Activated naive CD4-positive, alpha-beta T cell treated with anti-CD3 and anti-CD28 coated beads for 36 hours (primary cell): Measurements from ENCODE around the gene DOHH. TPM values are rescaled to one million over a fixed set of nuclear protein-coding genes. Genes with fewer than 3 reads are reported as not detected.
"Not testable (repeated sequence)": the region's sequence is repeated elsewhere in the genome, so short reads cannot be mapped to it uniquely, and the experiment has no call there.

ENCODE experiments used
- CTCF ChIA-PET: fragments of 350-600 bp; sonication (Branson Sonifier 250); formaldehyde crosslinking; loops from one replicate; lab custom pipeline; 2021; ENCODE audit warnings: antibody characterized with exemption; lab: Charles Lee
- DNase-seq: peaks from one replicate; pipeline ENCODE4 v3.0.0-alpha.2; 2020
- H3K27ac Mint-ChIP-seq: one replicate; pipeline ENCODE4 v1.8.0; 2021; ENCODE audit warnings: mild to moderate bottlenecking, mixed read lengths
- H3K27me3 Mint-ChIP-seq: one replicate; pipeline ENCODE4 v1.8.0; 2021; ENCODE audit warnings: low read depth, mixed read lengths
- H3K36me3 Mint-ChIP-seq: one replicate; pipeline ENCODE4 v1.8.0; 2021; ENCODE audit warnings: low read depth, mixed read lengths
- H3K4me1 Mint-ChIP-seq: one replicate; pipeline ENCODE4 v1.8.0; 2021; ENCODE audit warnings: low read depth, mixed read lengths
- H3K4me3 Mint-ChIP-seq: one replicate; pipeline ENCODE4 v1.8.0; 2021; ENCODE audit warnings: mild to moderate bottlenecking, moderate library complexity, mixed read lengths
- H3K9me3 Mint-ChIP-seq: one replicate; pipeline ENCODE4 v1.8.0; 2021; ENCODE audit warnings: mixed read lengths
- intact Hi-C: fragments of 100-400 bp; cut with micrococcal nuclease; formaldehyde crosslinking; loops from one replicate; pipeline ENCODE4 v1.15.1; 2023
- total RNA-seq, 2 experiments: library from RNA; stranded (reverse); gene quantifications; one replicate each; pipeline ENCODE4 v1.2.3, GENCODE V29; 2021

DOHH gene
- total RNA-seq, 2 experiments from 2014 or later, result 13.3 to 14.0 TPM

DNA sequence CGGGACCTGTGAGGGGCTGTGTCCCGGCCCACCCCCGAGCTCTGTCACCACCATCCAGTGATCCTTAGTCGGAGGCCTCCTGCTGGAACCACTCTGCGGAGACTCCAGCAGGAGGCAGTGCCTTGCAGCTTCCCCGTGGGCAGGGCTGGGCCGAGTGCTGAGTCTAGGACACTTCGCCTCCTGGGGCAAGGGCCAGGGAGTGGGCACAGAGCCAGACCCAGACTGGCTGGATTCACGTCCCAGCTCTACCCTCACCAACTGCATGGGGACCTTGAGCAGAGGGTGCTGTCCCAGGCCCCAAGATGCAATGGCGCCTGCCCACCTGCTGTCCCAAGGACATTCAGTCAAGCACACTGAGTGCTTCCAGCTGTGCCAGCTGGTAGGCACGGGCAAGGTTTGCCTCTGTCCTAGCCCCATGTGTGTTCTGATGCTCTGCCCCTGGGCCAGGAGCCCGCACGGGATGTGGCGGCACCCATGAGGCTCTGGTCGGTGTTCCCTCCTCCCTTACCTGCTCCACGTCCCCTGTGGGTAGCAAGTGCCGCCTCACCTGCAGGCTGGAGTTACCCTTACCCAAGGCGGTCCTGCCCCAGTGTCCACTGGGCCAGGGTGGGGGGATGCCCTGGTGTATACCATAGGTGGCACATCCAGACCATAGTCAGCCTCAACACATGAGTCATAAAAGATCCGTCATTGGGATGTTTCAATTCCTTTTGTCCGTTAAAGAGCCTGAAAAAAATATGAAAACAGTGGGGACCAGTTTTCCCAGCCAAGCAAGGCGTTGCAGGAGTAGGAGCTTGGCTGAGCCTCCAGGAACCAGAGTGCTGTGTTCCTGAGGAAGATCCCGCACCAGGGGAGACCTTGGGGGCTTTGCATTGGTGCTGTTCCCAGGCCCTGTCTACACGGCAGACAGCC lies 13.0 kb upstream of the DOHH start:
- intact Hi-C loops, result no loop called here
- CTCF ChIA-PET, result no interaction called here
- no peak overlapping the region for H3K27ac Mint-ChIP-seq
- no peak overlapping the region for H3K4me3 Mint-ChIP-seq
- no peaks in the 10 kb centered on the region for H3K27me3 Mint-ChIP-seq
- peaks cover 51% of the 10 kb centered on the region for H3K4me1 Mint-ChIP-seq
- H3K36me3 Mint-ChIP-seq, result peaks cover 4% of the 10 kb centered on the region
- no peaks in the 10 kb centered on the region for H3K9me3 Mint-ChIP-seq
- DNase-seq, result no peak

DNA sequence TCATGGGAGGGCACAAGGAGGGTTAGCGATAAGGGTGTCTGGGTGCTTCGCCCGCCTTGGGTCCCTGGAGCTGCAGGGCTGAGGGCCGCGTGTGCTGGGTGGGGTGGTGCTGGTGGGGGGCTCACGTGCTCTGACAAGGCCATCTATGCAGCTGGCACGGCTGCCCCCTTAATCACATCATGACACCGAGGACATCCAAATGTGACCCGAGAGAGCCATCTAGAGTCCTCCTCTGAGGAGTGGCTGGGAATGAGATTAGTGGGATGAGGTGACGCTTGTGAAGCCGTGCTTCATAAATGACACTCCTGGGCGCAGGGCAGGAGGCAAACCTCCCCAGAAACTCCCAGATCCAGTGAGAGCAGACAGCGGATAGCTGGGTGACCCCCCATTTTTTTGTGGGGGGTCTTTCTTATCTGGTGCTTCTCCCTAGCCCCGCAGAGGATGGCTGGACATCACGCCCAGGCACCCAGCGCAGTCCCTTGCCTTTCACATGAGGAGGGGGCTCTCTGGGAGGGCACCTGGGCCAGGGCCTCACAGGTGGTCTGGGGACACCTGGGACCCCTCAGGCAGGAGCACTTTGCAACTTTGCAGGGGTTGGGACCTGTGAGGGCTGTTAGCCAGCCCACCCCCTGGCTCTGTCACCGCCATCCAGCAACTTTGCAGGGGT lies 12.2 kb upstream of the DOHH start:
- CTCF ChIA-PET, result no interaction called here
- Mint-ChIP-seq H3K36me3 (peaks cover 5% of the 10 kb centered on the region), H3K27ac (no peak overlapping the region), H3K4me3 (no peak overlapping the region), H3K4me1 (peaks cover 51% of the 10 kb centered on the region), H3K27me3 (no peaks in the 10 kb centered on the region), H3K9me3 (no peaks in the 10 kb centered on the region)
- intact Hi-C loops, result no loop called here
- no peak for DNase-seq

DNA sequence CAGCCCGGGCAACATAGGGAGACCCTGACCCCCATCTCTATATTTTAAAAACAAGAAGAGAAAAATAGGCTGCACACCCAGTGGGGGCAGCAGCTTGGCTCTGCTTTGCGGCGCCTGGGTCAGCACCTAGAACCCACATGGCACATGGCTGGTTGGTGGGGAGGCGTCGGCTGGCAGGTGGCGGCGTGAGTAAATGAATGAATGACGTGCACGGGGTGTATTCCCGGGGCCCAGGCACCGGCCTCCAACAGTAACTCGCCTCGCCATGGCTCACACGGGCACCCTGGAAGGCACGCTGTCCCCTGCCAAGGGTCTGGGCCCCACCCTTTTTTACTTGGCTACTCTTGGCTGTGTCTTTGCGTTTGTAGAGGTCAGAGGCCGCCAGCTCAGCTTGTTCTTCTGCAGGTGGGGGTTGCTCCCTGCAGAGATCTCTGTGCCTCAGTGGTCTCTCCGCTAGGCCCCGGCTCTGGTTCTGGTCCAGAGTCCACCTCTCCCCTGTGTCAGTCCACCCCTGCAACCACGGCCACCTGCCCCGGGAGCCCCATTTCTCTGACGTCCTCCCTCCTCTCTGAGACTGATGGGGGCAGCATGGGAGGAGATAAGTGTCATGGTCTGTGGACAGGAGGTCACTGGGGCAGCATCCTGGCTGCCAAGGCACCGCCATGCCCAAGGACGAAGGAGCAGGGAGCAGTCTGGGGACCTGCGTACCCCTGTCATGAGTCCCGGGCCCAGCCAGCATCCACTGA lies 11.2 kb upstream of the DOHH start:
- Mint-ChIP-seq H3K27ac (no peak overlapping the region), H3K4me3 (no peak overlapping the region), H3K36me3 (peaks cover 10% of the 10 kb centered on the region), H3K9me3 (no peaks in the 10 kb centered on the region), H3K27me3 (no peaks in the 10 kb centered on the region), H3K4me1 (peaks cover 53% of the 10 kb centered on the region)
- intact Hi-C loops, result no loop called here
- CTCF ChIA-PET, result interaction anchor here (0.7 kb wide), 1 partner anchor 26 kb away, joined by 3 read pairs; no protein-coding TSS in a partner anchor
- no peak for DNase-seq

DNA sequence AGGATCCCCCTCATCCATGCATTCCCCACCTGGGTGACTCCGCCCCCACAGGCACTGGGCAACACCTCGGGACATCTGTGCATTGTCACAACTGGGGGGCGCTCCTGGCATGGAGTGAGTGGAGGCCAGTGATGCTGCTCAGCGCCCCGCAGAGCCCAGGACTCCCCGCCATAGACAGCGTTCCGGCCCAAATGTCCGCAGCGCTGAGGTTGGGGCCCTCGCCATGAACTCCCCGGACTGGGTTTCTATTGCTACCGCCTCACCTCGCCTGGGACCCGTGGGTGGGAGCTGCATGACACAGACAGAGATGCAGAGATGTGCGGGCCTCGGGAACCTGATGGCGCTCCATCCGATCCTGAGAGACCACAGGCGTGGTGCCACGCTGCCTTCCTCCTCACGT lies 10.3 kb upstream of the DOHH start:
- DNase-seq, result no peak
- Mint-ChIP-seq H3K27ac (no peak overlapping the region), H3K4me3 (no peak overlapping the region), H3K9me3 (no peaks in the 10 kb centered on the region), H3K4me1 (peaks cover 45% of the 10 kb centered on the region), H3K27me3 (no peaks in the 10 kb centered on the region), H3K36me3 (peaks cover 10% of the 10 kb centered on the region)
- intact Hi-C loops, result no loop called here
- CTCF ChIA-PET, result no interaction called here

DNA sequence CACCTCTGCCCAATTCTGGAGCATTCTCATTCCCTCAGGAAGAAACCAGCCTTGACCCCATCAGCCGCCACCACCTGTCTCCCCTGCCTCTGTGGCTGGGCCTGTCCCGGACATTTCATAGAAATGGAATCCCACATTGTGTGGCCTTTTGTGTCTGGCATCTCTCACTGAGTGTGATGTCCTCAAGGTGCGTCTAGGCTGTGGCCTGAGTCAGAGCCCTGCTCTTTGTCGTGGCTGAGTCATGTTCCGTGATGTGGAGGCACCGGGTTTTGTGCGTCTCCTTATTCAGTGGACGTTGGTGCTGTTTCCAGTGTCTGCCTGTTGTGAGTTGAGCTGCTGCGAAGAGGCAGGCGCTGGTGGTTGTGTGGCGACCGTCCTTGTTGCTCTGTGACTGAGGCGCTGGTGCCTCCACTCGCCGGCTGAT lies 9.1 kb upstream of the DOHH start:
- CTCF ChIA-PET, result no interaction called here
- DNase-seq, result peak; percentile 16
- Mint-ChIP-seq H3K9me3 (no peaks in the 10 kb centered on the region), H3K27ac (no peak overlapping the region), H3K36me3 (peaks cover 10% of the 10 kb centered on the region), H3K4me1 (peaks cover 43% of the 10 kb centered on the region), H3K4me3 (no peak overlapping the region), H3K27me3 (no peaks in the 10 kb centered on the region)
- intact Hi-C loops, result loop anchor here (5.0 kb wide), 3 partner anchors 303 to 963 kb away; partner anchors contain the start of genes HDGFL2 and ZBTB7A

DNA sequence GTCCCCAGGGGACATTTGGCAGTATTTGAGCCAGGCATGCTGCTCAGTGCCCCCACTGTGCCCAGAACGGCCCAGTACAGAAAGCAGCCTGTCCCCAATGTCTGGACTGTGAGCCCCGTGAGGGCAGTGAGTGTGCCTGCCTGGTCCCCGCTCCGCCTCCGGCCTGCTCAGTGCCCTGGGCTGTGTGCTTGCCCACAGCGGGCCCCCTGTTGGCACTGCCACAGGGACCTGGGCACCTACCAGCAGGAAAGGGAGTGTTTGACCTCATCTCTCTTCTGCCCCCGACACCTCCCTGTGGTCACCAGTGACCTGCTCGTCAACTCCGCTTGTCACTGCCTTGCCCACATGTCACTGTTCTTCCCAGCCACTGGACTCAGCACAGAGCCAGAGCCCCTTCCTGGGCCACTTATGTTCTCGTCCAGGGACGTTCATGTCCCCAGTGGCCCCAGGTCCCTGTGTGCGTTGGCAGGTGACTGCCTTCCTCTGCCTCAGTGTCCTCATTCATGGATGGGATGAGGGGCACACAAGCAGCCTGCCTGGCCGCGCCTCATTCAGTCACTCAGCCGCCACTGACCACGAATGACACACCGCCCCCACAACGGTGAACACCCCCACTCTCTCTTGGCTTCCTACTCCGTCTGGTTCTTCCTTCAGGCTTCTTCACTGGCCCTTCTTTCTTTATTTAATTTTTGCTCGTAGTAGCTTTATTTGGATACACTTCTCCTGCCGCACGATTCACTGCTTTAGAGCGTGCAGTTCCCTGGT lies 8.5 kb upstream of the DOHH start:
- Mint-ChIP-seq H3K4me1 (peaks cover 41% of the 10 kb centered on the region), H3K4me3 (peak overlapping the region; percentile 21), H3K27me3 (no peaks in the 10 kb centered on the region), H3K36me3 (peaks cover 10% of the 10 kb centered on the region), H3K27ac (no peak overlapping the region), H3K9me3 (no peaks in the 10 kb centered on the region)
- intact Hi-C loops, result loop anchor here (5.0 kb wide), 3 partner anchors 303 to 963 kb away; partner anchors contain the start of genes HDGFL2 and ZBTB7A
- CTCF ChIA-PET, result no interaction called here
- no peak for DNase-seq

DNA sequence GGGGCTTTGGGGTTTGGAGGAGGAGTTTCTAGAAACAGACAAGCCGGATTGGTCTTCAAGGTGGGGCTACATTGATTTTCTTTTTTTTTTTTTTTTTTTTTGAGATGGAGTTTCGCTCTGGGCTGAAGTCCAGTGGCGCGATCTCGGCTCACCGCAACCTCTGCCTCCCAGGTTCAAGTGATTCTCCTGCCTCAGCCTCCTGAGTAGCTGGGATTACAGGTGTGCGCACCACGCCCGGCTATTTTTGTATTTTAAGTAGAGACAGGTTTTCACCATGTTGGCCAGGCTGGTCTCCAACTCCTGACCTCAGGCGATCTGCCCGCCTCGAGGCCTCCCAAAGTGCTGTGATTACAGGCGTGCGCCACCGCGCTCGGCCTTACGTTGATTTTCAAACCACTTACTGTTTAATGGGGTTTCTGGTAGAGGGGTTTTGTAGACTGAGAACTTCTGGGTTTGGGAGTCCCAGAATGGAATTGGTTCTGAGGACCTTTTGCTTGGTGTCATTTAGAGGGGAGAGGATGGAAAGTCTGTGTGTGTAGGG lies 7.7 kb upstream of the DOHH start:
- Mint-ChIP-seq H3K4me3 (peak overlapping the region; percentile 15), H3K36me3 (peaks cover 10% of the 10 kb centered on the region), H3K4me1 (peaks cover 41% of the 10 kb centered on the region)
- H3K9me3 Mint-ChIP-seq, DNase-seq, CTCF ChIA-PET, H3K27me3 Mint-ChIP-seq, H3K27ac Mint-ChIP-seq: not testable (repeated sequence)
- intact Hi-C loops, result loop anchor here (5.0 kb wide), 3 partner anchors 304 to 964 kb away; partner anchors contain the start of genes HDGFL2 and ZBTB7A

DNA sequence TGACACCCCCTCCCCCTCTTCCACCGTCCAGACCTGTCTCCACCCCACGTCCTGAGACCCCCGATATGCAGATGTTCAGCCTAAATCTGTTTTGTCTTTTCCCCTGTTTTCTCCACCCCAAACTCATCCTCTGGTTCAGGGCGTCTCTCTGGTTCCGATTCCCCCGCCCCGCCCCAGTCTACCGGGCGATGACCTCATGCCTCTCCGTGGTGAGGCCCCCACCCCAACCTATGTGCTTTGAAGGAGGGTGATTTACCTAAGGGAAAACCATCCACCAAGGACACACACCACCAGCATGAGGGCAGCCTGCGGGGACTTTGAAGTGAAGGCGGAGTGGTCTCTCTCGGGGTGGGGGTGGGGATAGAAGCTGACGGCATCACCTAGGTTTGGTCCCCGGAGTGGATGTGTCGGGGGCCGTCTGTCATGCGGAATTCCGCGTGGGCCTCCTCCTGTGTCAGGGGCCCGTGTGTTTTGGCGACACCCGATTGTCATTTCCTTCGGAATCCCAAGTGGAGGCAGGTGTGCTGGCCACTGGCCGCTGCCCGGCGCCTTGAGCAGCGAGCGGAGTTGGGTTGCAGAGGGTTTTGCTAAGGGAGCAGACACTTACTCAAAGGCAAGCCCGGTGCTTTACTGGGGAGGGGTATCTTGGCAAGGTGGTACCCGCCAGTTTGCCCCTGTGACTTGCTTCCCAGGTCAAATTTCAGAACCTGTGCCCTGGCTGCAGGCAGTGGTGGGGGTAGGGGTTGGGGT lies 7.1 kb upstream of the DOHH start:
- Mint-ChIP-seq H3K27me3 (no peaks in the 10 kb centered on the region), H3K4me3 (peak overlapping the region; percentile 90), H3K4me1 (peaks cover 39% of the 10 kb centered on the region), H3K36me3 (peaks cover 10% of the 10 kb centered on the region), H3K27ac (peak overlapping the region; percentile 71), H3K9me3 (no peaks in the 10 kb centered on the region)
- DNase-seq, result peak; percentile 69
- intact Hi-C loops, result loop anchor here (2.0 to 5.0 kb wide), 4 partner anchors 49 to 965 kb away; partner anchors contain the start of genes HDGFL2, MFSD12 and ZBTB7A
- CTCF ChIA-PET, result interaction anchor here (1.2 kb wide), 1 partner anchor 22 kb away, joined by 4 read pairs; no protein-coding TSS in a partner anchor

DNA sequence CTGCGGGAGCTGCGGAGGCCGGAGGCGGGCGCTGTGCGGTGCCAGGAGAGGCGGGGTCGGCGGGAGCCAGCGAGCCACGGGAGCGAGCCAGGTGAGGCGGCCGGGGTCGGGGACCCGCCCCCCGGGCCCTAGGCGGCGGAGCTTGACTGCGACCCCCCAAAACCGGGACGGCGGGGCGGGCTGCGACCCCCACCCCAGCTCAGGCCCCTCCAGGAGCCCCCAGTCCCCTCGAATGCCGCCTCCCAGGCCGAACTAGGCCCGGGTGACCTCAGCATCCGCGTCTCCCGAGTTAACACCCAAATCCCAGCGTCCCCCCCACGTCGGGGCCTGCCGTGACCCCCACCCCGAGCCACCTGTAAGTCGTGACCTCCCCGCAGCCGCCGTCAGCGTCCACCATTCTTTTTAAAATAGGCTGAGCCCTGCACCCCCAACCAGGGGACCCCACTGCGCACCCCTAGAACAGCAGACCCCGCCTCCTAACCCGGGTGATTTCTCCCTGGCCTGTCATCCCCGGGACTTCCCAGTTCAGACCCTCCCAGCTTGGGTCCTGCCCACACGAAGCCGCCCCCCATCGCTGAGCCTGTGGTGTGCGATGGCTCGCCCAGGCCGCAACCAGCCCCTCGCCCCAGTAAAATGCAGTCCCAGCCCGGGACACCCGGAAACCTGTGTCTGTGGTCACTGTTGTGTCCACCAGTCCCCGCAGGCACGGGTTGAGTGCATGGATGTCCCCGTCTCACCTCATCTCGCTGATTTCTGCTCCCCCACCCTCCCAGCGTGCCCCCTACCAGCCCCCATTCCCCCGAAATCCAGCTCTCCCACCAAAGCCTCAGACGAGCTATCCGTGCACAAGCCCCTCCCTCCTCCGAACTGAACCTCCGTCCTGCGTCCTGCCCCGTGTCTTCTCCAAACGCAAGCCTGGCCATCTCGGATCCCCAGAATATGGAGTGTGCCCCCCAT lies 6.2 kb upstream of the DOHH start:
- no peaks in the 10 kb centered on the region for H3K27me3 Mint-ChIP-seq
- H3K4me3 Mint-ChIP-seq, result peak overlapping the region; percentile 90
- no peaks in the 10 kb centered on the region for H3K9me3 Mint-ChIP-seq
- peak overlapping the region; percentile 71 for H3K27ac Mint-ChIP-seq
- H3K36me3 Mint-ChIP-seq, result peaks cover 10% of the 10 kb centered on the region
- peaks cover 36% of the 10 kb centered on the region for H3K4me1 Mint-ChIP-seq
- intact Hi-C loops, result loop anchor here (1.0 to 5.0 kb wide), 6 partner anchors 50 to 966 kb away; partner anchors contain the start of genes HDGFL2, HMG20B, MFSD12 and ZBTB7A
- CTCF ChIA-PET, result interaction anchor here (1.2 kb wide), 1 partner anchor 22 kb away, joined by 4 read pairs; no protein-coding TSS in a partner anchor
- DNase-seq, result peak; percentile 45
